ENCODE data around the gene KYNU. TPM values are rescaled to one million over a fixed set of nuclear protein-coding genes. Genes with fewer than 3 reads are reported as not detected.

KYNU gene
- total RNA-seq, 1 experiment from 2014 or later: 0.37 TPM

GRCh38 chr2:142872882-142873724 is 4.4 kb upstream of the KYNU start:
- no peak overlapping the region for H3K4ac ChIP-seq (ENCODE audit: low read depth, low read length)
- H3K18ac ChIP-seq (ENCODE audit: insufficient read length, low read depth, low read length): no peak overlapping the region
- Mint-ChIP-seq H3K27me3 (ENCODE audit: low read depth) (no peaks in the 10 kb centered on the region), H3K36me3 (ENCODE audit: insufficient read depth in 1 of 3, low read depth in 3 of 3) (no peaks in the 10 kb centered on the region), H3K4me1 (peaks cover 5 to 7% of the 10 kb centered on the region in 2 experiments; a peak in 2 of 4 replicates), H3K27ac (no peak overlapping the region), H3K9me3 (peaks cover 0 to 4% of the 10 kb centered on the region in 2 experiments; a peak in 1 of 5 replicates), H3K4me3 (no peak overlapping the region)
- H4K5ac ChIP-seq (ENCODE audit: insufficient read length, low read depth, low read length): no peak overlapping the region
- H3K56ac ChIP-seq (ENCODE audit: insufficient read length, low read depth, low read length): no peak overlapping the region
- H3K23ac ChIP-seq (ENCODE audit: insufficient read length, low read depth, low read length): no peak overlapping the region
- H2BK20ac ChIP-seq (ENCODE audit: low read depth, low read length, poor library complexity, severe bottlenecking): no peak overlapping the region
- no peak overlapping the region for H3K4me2 ChIP-seq (ENCODE audit: insufficient read depth, insufficient read length, low read length)
- no peak overlapping the region for H4K8ac ChIP-seq (replicated peaks; ENCODE audit: insufficient read length, low read depth, low read length)
- no peak overlapping the region for H2AFZ ChIP-seq (ENCODE audit: low read length)
- no peak overlapping the region for H3T11ph ChIP-seq (ENCODE audit: low read length)
- no peak for DNase-seq
- no peaks in the 10 kb centered on the region for H3K23me2 ChIP-seq (ENCODE audit: insufficient read length, low read depth, low read length, poor library complexity, severe bottlenecking)
- H4K20me1 ChIP-seq (ENCODE audit: control insufficient read depth, insufficient read depth, insufficient read length): no peaks in the 10 kb centered on the region
- TF ChIP-seq CTCF (conservative IDR thresholded peaks at IDR 0.05): no peak
- H3K79me2 ChIP-seq (ENCODE audit: insufficient read depth, low read length): no peaks in the 10 kb centered on the region
- H3K79me1 ChIP-seq (ENCODE audit: insufficient read depth, low read depth, low read length, poor library complexity, severe bottlenecking): no peaks in the 10 kb centered on the region
- H3K9ac ChIP-seq (ENCODE audit: extremely low read depth, insufficient read length, low read length): no peak overlapping the region
- no peak overlapping the region for H3K27ac ChIP-seq (ENCODE audit: insufficient read length, low read depth, low read length)
- H2BK120ac ChIP-seq (ENCODE audit: low read depth, low read length, poor library complexity, severe bottlenecking): no peak overlapping the region
- H4K91ac ChIP-seq (ENCODE audit: insufficient read length, low read depth, low read length): no peak overlapping the region
- no peak overlapping the region for H2BK5ac ChIP-seq (ENCODE audit: insufficient read length, low read length)
- H3K27me3 ChIP-seq (ENCODE audit: insufficient read depth, low read length): no peaks in the 10 kb centered on the region
- H2AK5ac ChIP-seq (ENCODE audit: insufficient read length, low read length): no peak overlapping the region
- H2BK12ac ChIP-seq (ENCODE audit: insufficient read length, low read depth, low read length): no peak overlapping the region
- no peak overlapping the region for H2BK15ac ChIP-seq (ENCODE audit: low read depth, low read length)
- no peaks in the 10 kb centered on the region for H3K9me3 ChIP-seq (ENCODE audit: control insufficient read depth, low read depth, low read length)
- no CpG with 5 or more reads among the region's 6 CpGs for WGBS (ENCODE audit: extremely low coverage, insufficient read length, low lambda C conversion rate)
- H3K14ac ChIP-seq (ENCODE audit: insufficient read depth, low read length): no peak overlapping the region
- H3K4me1 ChIP-seq (ENCODE audit: insufficient read depth, low read length): no peaks in the 10 kb centered on the region

Measured in H9 (cell line).